ENCODE data around the gene PRTN3. TPM values are rescaled to one million over a fixed set of nuclear protein-coding genes. Genes with fewer than 3 reads are reported as not detected.

Gene PRTN3
- total RNA-seq, 4 donors from 2014 or later = not detected

- peaks cover 47 to 51% of the 10 kb centered on the region in 2 donors for H3K4me1 ChIP-seq
- peak overlapping the region; percentile 94 to 96 (median 94) for H3K27ac ChIP-seq
- H3K9me3 ChIP-seq = no peaks in the 10 kb centered on the region
- peak; percentile 84 to 89 for DNase-seq
- intact Hi-C loops (cut with DNase I) = no loop called here
- no peaks in the 10 kb centered on the region for H3K27me3 ChIP-seq
- TF ChIP-seq CTCF (IDR thresholded peaks at IDR 0.05) (no peak), POLR2A (IDR thresholded peaks at IDR 0.05) (peak in 1 of 2 donors; percentile 0)
- 0 to 10% methylated on average over 1 to 2 of the region's 129 CpGs for WGBS, 2 donors
- no peaks in the 10 kb centered on the region for H3K36me3 ChIP-seq
- peak overlapping the region; percentile 33 to 100 (median 96) for H3K4me3 ChIP-seq (replicated peaks in 1 of 3)
These were observed 43.0 kb upstream of the PRTN3 start for GRCh38 chr19:797528-798414.

GRCh38 chr19:798415-799075 is 42.3 kb upstream of the PRTN3 start:
- intact Hi-C loops (cut with DNase I) = no loop called here
- Histone ChIP-seq H3K4me1 (peaks cover 49 to 59% of the 10 kb centered on the region in 2 donors), H3K9me3 (no peaks in the 10 kb centered on the region), H3K27ac (peak overlapping the region; percentile 93 to 96 (median 94)), H3K27me3 (no peaks in the 10 kb centered on the region), H3K36me3 (peaks cover 0 to under 1% of the 10 kb centered on the region in 2 donors), H3K4me3 (replicated peaks in 1 of 3) (peak overlapping the region in 2 of 3 donors; percentile 96 to 100)
- WGBS, 2 donors = 0 to 1% methylated on average over 27 to 44 of the region's 44 CpGs
- no peak for DNase-seq
- TF ChIP-seq POLR2A (IDR thresholded peaks at IDR 0.05) (no peak), CTCF (IDR thresholded peaks at IDR 0.05) (no peak)

GRCh38 chr19:799076-799881 is 41.5 kb upstream of the PRTN3 start:
- intact Hi-C loops (cut with DNase I) = no loop called here
- TF ChIP-seq POLR2A (IDR thresholded peaks at IDR 0.05) = no peak
- TF ChIP-seq CTCF (IDR thresholded peaks at IDR 0.05) = peak in 2 of 6 experiments; percentile 9 to 29
- Histone ChIP-seq H3K27ac (peak overlapping the region; percentile 93 to 96 (median 94)), H3K27me3 (no peaks in the 10 kb centered on the region), H3K9me3 (no peaks in the 10 kb centered on the region), H3K4me3 (replicated peaks in 1 of 3) (peak overlapping the region in 2 of 3 donors; percentile 96 to 100), H3K36me3 (peaks cover 7 to 8% of the 10 kb centered on the region in 2 donors), H3K4me1 (peaks cover 49 to 59% of the 10 kb centered on the region in 2 donors)
- DNase-seq = peak; percentile 66 to 70
- WGBS, 2 donors = 3 to 8% methylated on average over 23 to 25 of the region's 28 CpGs

GRCh38 chr19:800360-801029 is 40.3 kb upstream of the PRTN3 start:
- 14 to 17% methylated on average over 12 to 14 of the region's 17 CpGs for WGBS, 2 donors
- Histone ChIP-seq H3K9me3 (no peaks in the 10 kb centered on the region), H3K4me3 (replicated peaks in 1 of 3) (peak overlapping the region in 1 of 3 donors; percentile 20), H3K4me1 (peaks cover 49 to 59% of the 10 kb centered on the region in 2 donors), H3K36me3 (peaks cover 19 to 20% of the 10 kb centered on the region in 2 donors), H3K27me3 (no peaks in the 10 kb centered on the region), H3K27ac (peak overlapping the region; percentile 93 to 96 (median 94))
- intact Hi-C loops (cut with DNase I) = no loop called here
- TF ChIP-seq POLR2A (IDR thresholded peaks at IDR 0.05) = peak in 1 of 2 donors; percentile 62
- no peak for TF ChIP-seq CTCF (IDR thresholded peaks at IDR 0.05)
- DNase-seq = peak; percentile 86 to 90
